Common myeloid progenitor, CD34-positive (primary cell): ENCODE results near the gene GFOD2.

Experiments
- CTCF ChIA-PET: fragments of 350-600 bp; sonication (Branson Sonifier 250); formaldehyde crosslinking; loops from one replicate; lab custom pipeline; 2021; ENCODE audit warnings: antibody characterized with exemption; lab: Charles Lee
- POLR2A ChIA-PET: fragments of 350-600 bp; sonication (Branson Sonifier 250); formaldehyde crosslinking; loops from one replicate; lab custom pipeline; 2021; ENCODE audit warnings: antibody characterized with exemption; lab: Charles Lee
- DNase-seq, 3 donors: peaks; one replicate each; pipeline versions ENCODE4 v3.0.0 to v3.0.0-alpha.2; 2013
- H3K27ac ChIP-seq, 2 experiments: 1 replicate in 1 of 2; 2 replicates in 1 of 2; pipeline ENCODE4 v1.7.0; 2013; ENCODE audit warnings: inconsistent platforms in 2 of 2, low read length in 2 of 2, mild to moderate bottlenecking in 2 of 2, low read depth in 1 of 2, moderate library complexity in 1 of 2; ENCODE audit not compliant: severe bottlenecking in 2 of 2, insufficient read depth in 1 of 2, poor library complexity in 1 of 2
- H3K27me3 ChIP-seq, 5 experiments: replicated peaks in 2 of 5; 1 replicate in 3 of 5; 2 replicates in 2 of 5; pipeline versions ENCODE4 v1.6.1 to v1.7.0; 2013; ENCODE audit warnings: low read length in 4 of 5, mild to moderate bottlenecking in 2 of 5, moderate library complexity in 2 of 5, inconsistent platforms in 1 of 5; ENCODE audit not compliant: insufficient read depth in 5 of 5, control insufficient read depth in 4 of 5
- H3K36me3 ChIP-seq, 4 experiments: 1 replicate in 2 of 4; 2 replicates in 2 of 4; pipeline versions ENCODE4 v1.6.1 to v1.7.0; 2013; ENCODE audit warnings: low read length in 3 of 4, control low read depth in 1 of 4, mild to moderate bottlenecking in 1 of 4; ENCODE audit not compliant: control insufficient read depth in 4 of 4, insufficient read depth in 4 of 4
- H3K4me1 ChIP-seq, 4 experiments: 1 replicate in 3 of 4; 2 replicates in 1 of 4; pipeline versions ENCODE4 v1.6.1 to v1.7.1; 2013; ENCODE audit warnings: low read length in 3 of 4, mild to moderate bottlenecking in 3 of 4, control low read depth in 1 of 4, inconsistent platforms in 1 of 4, moderate library complexity in 1 of 4; ENCODE audit not compliant: control insufficient read depth in 4 of 4, insufficient read depth in 4 of 4; ENCODE audit errors: control extremely low read depth in 1 of 4
- H3K4me3 ChIP-seq, 7 experiments: 1 replicate in 4 of 7; 2 replicates in 3 of 7; pipeline versions ENCODE4 v1.5.1 to v1.7.0; 2013; ENCODE audit warnings: mild to moderate bottlenecking in 7 of 7, low read length in 6 of 7, moderate library complexity in 6 of 7, inconsistent platforms in 2 of 7, low read depth in 2 of 7, control low read depth in 1 of 7; ENCODE audit not compliant: insufficient read depth in 4 of 7, control insufficient read depth in 1 of 7; ENCODE audit errors: extremely low read depth in 1 of 7
- H3K9me3 ChIP-seq, 5 experiments: 1 replicate in 4 of 5; 2 replicates in 1 of 5; pipeline versions ENCODE4 v1.6.1 to v1.7.1; 2013; ENCODE audit warnings: low read length in 4 of 5, mild to moderate bottlenecking in 2 of 5, inconsistent platforms in 1 of 5, low read depth in 1 of 5, moderate library complexity in 1 of 5; ENCODE audit not compliant: control insufficient read depth in 4 of 5, insufficient read depth in 2 of 5; ENCODE audit errors: control extremely low read depth in 1 of 5
- WGBS: methylation state at CpG from one replicate; pipeline ENCODE4 v1.1.5; 2013; ENCODE audit not compliant: insufficient coverage; 5-methylcytosine and 5-hydroxymethylcytosine counted together

GFOD2 gene

DNA sequence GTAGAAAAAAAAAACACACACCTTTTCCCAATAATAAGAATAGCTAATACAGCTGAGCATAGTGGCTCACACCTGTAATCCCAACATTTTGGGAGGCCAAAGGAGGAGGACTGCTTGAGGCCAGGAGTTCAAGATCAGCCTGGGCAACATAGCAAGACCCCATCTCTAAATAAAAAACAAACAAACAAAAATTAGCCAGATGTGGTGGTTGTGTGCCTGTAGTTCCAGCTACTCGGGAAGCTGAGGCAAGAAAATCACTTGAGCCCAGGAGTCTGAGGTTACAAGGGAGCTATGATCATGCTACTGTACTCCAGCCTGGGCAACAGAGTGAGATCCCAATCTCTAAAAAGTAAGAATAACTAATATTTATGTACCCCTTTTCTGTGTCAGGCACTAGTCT lies 42.8 kb upstream of the GFOD2 start:
- ChIA-PET CTCF (interaction anchor here (1.5 kb wide), 1 partner anchor 12 kb away, joined by 4 read pairs; no protein-coding TSS in a partner anchor), POLR2A (interaction anchor here (0.7 kb wide), 1 partner anchor 123 kb away, joined by 3 read pairs; no protein-coding TSS in a partner anchor)
- 100% methylated on average over 1 of the region's 1 CpG for WGBS
- Histone ChIP-seq H3K27ac (no peak overlapping the region), H3K36me3 (peaks cover 0 to 37% (median 13%) of the 10 kb centered on the region in 4 experiments), H3K4me3 (no peak overlapping the region), H3K9me3 (no peaks in the 10 kb centered on the region), H3K27me3 (no peaks in the 10 kb centered on the region), H3K4me1 (peaks cover 5 to 14% (median 12%) of the 10 kb centered on the region in 4 experiments)
- DNase-seq: no peak

DNA sequence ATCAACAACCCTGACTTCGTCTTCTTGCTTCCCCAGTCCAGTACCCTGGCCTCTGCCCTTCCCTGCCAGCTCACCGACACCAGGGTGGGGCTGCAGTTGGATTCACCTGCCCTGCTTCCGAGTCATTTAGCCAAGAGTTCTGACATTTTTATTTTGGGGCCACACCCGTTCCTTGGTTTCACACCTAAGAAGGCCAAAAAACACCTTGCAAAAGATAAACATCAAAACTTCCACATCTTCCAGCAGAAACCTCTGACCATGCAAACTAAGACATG lies 41.8 kb upstream of the GFOD2 start:
- Histone ChIP-seq H3K4me1 (peaks cover 5 to 14% (median 12%) of the 10 kb centered on the region in 4 experiments), H3K36me3 (peaks cover 0 to 27% (median 11%) of the 10 kb centered on the region in 4 experiments), H3K4me3 (no peak overlapping the region), H3K27me3 (no peaks in the 10 kb centered on the region), H3K27ac (peak overlapping the region; percentile 20 to 54), H3K9me3 (no peaks in the 10 kb centered on the region)
- POLR2A ChIA-PET: interaction anchor here (0.5 to 0.9 kb wide), 2 partner anchors 22 to 87 kb away, joined by 3 read pairs; no protein-coding TSS in a partner anchor
- CTCF ChIA-PET: interaction anchor here (1.5 kb wide), 1 partner anchor 40 kb away, joined by 5 read pairs; no protein-coding TSS in a partner anchor
- no peak for DNase-seq
- WGBS: 100% methylated on average over 3 of the region's 4 CpGs

- peaks cover 0 to 27% (median 11%) of the 10 kb centered on the region in 4 experiments for H3K36me3 ChIP-seq
- peaks cover 5 to 14% (median 12%) of the 10 kb centered on the region in 4 experiments for H3K4me1 ChIP-seq
- H3K4me3 ChIP-seq: no peak overlapping the region
- peak; percentile 58 to 89 (median 77) for DNase-seq
- 35% methylated on average over 7 of the region's 8 CpGs for WGBS
- ChIA-PET CTCF (interaction anchor here (1.2 to 2.9 kb wide), 5 partner anchors 12 to 91 kb away, joined by 3 to 11 read pairs (median 4); no protein-coding TSS in a partner anchor), POLR2A (interaction anchor here (0.5 to 1.0 kb wide), 5 partner anchors 21 to 86 kb away, joined by 3 read pairs; partner anchors contain the start of gene GFOD2)
- no peaks in the 10 kb centered on the region for H3K27me3 ChIP-seq
- peak overlapping the region; percentile 20 to 26 for H3K27ac ChIP-seq
- H3K9me3 ChIP-seq: no peaks in the 10 kb centered on the region
These were observed 41.3 kb upstream of the GFOD2 start for GRCh38 chr16:67760206-67760955.

GRCh38 chr16:67758966-67759365 lies 39.9 kb upstream of the GFOD2 start:
- Histone ChIP-seq H3K9me3 (no peaks in the 10 kb centered on the region), H3K36me3 (peaks cover 0 to 29% (median 12%) of the 10 kb centered on the region in 4 experiments), H3K4me3 (no peak overlapping the region), H3K27me3 (no peaks in the 10 kb centered on the region), H3K4me1 (peaks cover 5 to 14% (median 12%) of the 10 kb centered on the region in 4 experiments), H3K27ac (peak overlapping the region in 1 of 2 experiments; percentile 18)
- POLR2A ChIA-PET: no interaction called here
- CTCF ChIA-PET: interaction anchor here (1.6 to 2.9 kb wide), 2 partner anchors 11 to 37 kb away, joined by 3 to 11 read pairs; no protein-coding TSS in a partner anchor
- 98% methylated on average over 7 of the region's 7 CpGs for WGBS
- DNase-seq: no peak

- 98% methylated on average over 3 of the region's 3 CpGs for WGBS
- Histone ChIP-seq H3K4me3 (no peak overlapping the region), H3K27ac (no peak overlapping the region), H3K27me3 (no peaks in the 10 kb centered on the region), H3K9me3 (no peaks in the 10 kb centered on the region), H3K36me3 (peaks cover 0 to 25% (median 11%) of the 10 kb centered on the region in 4 experiments), H3K4me1 (peaks cover 5 to 14% (median 12%) of the 10 kb centered on the region in 4 experiments)
- DNase-seq: no peak
- POLR2A ChIA-PET: interaction anchor here (0.6 kb wide), 2 partner anchors 46 to 87 kb away, joined by 4 to 5 read pairs; no protein-coding TSS in a partner anchor
- CTCF ChIA-PET: interaction anchor here (1.0 to 2.9 kb wide), 3 partner anchors 10 to 75 kb away, joined by 3 to 11 read pairs (median 3); no protein-coding TSS in a partner anchor
These were observed 38.9 kb upstream of the GFOD2 start for GRCh38 chr16:67758006-67758405.

DNA sequence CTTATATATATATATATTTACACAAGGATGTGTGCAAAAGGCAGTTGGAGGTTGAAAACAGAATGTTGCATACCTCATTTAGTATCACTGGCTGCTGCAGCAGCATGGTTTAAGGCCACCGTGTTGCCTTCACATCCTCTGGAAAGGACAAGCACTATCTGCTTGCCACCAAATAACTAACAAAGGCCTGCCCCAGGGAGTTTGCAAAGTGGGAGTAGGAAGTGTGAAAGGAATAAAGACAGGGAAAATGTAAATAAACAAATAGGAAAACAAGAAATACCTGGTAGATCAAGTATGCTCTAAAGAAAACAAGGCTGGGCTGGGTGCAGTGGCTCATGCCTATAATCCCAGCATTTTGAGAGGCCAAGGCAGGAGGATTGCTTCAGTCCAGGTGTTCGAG lies 33.5 kb upstream of the GFOD2 start:
- CTCF ChIA-PET: interaction anchor here (0.6 kb wide), 1 partner anchor 14 kb away, joined by 4 read pairs; no protein-coding TSS in a partner anchor
- no peak overlapping the region for H3K4me3 ChIP-seq

More for the DNA sequence above, 33.5 kb upstream of the GFOD2 start:
- Histone ChIP-seq H3K27me3 (no peaks in the 10 kb centered on the region), H3K4me1 (no peaks in the 10 kb centered on the region), H3K27ac (no peak overlapping the region), H3K9me3 (no peaks in the 10 kb centered on the region), H3K36me3 (peaks cover 0 to 18% (median 3%) of the 10 kb centered on the region in 4 experiments)
- DNase-seq: no peak
- POLR2A ChIA-PET: interaction anchor here (0.8 kb wide), 1 partner anchor 95 kb away, joined by 3 read pairs; no protein-coding TSS in a partner anchor
- WGBS: no CpG with 5 or more reads among the region's 2 CpGs
